Spleen (tissue), 7 donors: ENCODE measurements around the gene TRPC4AP.

ENCODE experiments used
- CTCF ChIP-seq, 11 experiments: fragments of 200-600 bp in 7 of 11; fragments of 450-650 bp in 4 of 11; sonication (generic) in 4 of 11; IDR thresholded peaks in 8 of 11; conservative IDR thresholded peaks in 3 of 11; 1 replicate in 7 of 11; 2 replicates in 4 of 11; pipeline versions ENCODE4 v1.4.0 to v1.8.0; 2016 to 2021; ENCODE audit warnings: antibody characterized with exemption in 11 of 11, inconsistent platforms in 4 of 11, mild to moderate bottlenecking in 1 of 11
- POLR2A ChIP-seq, 3 donors: fragments of 450-650 bp; IDR thresholded peaks; one replicate each; pipeline ENCODE4 v1.5.1; 2017; ENCODE audit warnings: antibody characterized with exemption in 3 of 3, mild to moderate bottlenecking in 1 of 3
- donor health status: DM: no; HTN: no; CAD: no; lungs with moderate emphysema.
- donor health status: DM: no; HTN: no; CAD: no.
- donor health status: DM: no; HTN: no; CAD: no.

DNA sequence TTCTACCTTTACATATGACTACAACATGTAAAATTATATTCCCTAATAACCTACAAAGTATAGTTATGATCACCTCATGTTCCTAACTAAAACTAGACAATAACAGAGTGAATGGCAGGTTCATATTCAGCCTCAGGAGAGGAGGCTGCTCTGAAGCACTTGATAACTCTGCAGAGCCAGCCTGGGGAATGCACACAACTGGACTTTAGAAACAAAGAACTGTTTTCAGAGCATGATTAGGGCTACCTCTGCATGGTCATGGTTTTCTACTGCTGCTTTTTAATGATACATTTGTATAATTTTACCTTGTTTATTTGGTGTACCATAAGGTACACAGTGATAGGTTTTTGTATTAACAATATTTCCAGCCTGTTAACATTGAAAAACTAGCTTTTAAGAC, 50.3 kb downstream of the TRPC4AP start:
- TF ChIP-seq CTCF (IDR thresholded peaks at IDR 0.05 in 8 of 11, conservative IDR thresholded peaks at IDR 0.05 in 3 of 11) (no peak), POLR2A (IDR thresholded peaks at IDR 0.05) (no peak)
